Activated CD8-positive, alpha-beta memory T cell treated with anti-CD3 and anti-CD28 coated beads, Interleukin-2, amount 10 ng/mL, durations not matched to agents 7 days and 5 days (primary cell): ENCODE data around the gene CRACR2A. TPM values are rescaled to one million over a fixed set of nuclear protein-coding genes. Genes with fewer than 3 reads are reported as not detected.
A peak's percentile ranks its signal among the peaks of the same experiment; 100 is the strongest.

Source experiments
- ATAC-seq: fragments of 150-1000 bp; cut with Tn5 transposase; one replicate; pipeline ENCODE4 v1.10.0; 2021; ENCODE audit warnings: moderate library complexity
- CTCF ChIA-PET: fragments of 350-600 bp; sonication (Branson Sonifier 250); formaldehyde crosslinking; loops from one replicate; lab custom pipeline; 2021; ENCODE audit warnings: antibody characterized with exemption; lab: Charles Lee
- DNase-seq: peaks from one replicate; pipeline ENCODE4 v3.0.0-alpha.2; 2020
- H3K27ac Mint-ChIP-seq: one replicate; pipeline ENCODE4 v1.8.0; 2021; ENCODE audit warnings: mild to moderate bottlenecking, mixed read lengths
- H3K27me3 Mint-ChIP-seq: one replicate; pipeline ENCODE4 v1.8.0; 2021; ENCODE audit warnings: mixed read lengths
- H3K36me3 Mint-ChIP-seq: one replicate; pipeline ENCODE4 v1.8.0; 2021; ENCODE audit warnings: mild to moderate bottlenecking, mixed read lengths
- H3K4me1 Mint-ChIP-seq: one replicate; pipeline ENCODE4 v1.8.0; 2021; ENCODE audit warnings: mixed read lengths
- H3K4me3 Mint-ChIP-seq: one replicate; pipeline ENCODE4 v1.8.0; 2021; ENCODE audit warnings: mild to moderate bottlenecking, moderate library complexity, mixed read lengths
- H3K9me3 Mint-ChIP-seq: one replicate; pipeline ENCODE4 v1.8.0; 2022; ENCODE audit warnings: low read depth, mixed read lengths
- total RNA-seq, 2 experiments: library from RNA; stranded (reverse); gene quantifications; one replicate each; pipeline ENCODE4 v1.2.3, GENCODE V29; 2021

The CRACR2A gene
- total RNA-seq, 2 experiments from 2014 or later = 36.5 to 52.0 TPM

GRCh38 chr12:3712209-3712992 is 40.5 kb downstream of the CRACR2A start:
- Mint-ChIP-seq H3K27me3 (no peaks in the 10 kb centered on the region), H3K27ac (no peak overlapping the region), H3K4me3 (no peak overlapping the region), H3K9me3 (no peaks in the 10 kb centered on the region), H3K4me1 (peaks cover 6% of the 10 kb centered on the region), H3K36me3 (peaks cover 44% of the 10 kb centered on the region)
- no peak for ATAC-seq
- no peak for DNase-seq
- CTCF ChIA-PET = no interaction called here

GRCh38 chr12:3705354-3705675 is 47.6 kb downstream of the CRACR2A start:
- Mint-ChIP-seq H3K27ac (no peak overlapping the region), H3K4me3 (no peak overlapping the region), H3K9me3 (peaks cover 7% of the 10 kb centered on the region), H3K27me3 (no peaks in the 10 kb centered on the region), H3K36me3 (peaks cover 34% of the 10 kb centered on the region), H3K4me1 (peaks cover 15% of the 10 kb centered on the region)
- no peak for DNase-seq
- no peak for ATAC-seq
- CTCF ChIA-PET = interaction anchor here (1.7 kb wide), 1 partner anchor 39 kb away, joined by 4 read pairs; no protein-coding TSS in a partner anchor

DNA sequence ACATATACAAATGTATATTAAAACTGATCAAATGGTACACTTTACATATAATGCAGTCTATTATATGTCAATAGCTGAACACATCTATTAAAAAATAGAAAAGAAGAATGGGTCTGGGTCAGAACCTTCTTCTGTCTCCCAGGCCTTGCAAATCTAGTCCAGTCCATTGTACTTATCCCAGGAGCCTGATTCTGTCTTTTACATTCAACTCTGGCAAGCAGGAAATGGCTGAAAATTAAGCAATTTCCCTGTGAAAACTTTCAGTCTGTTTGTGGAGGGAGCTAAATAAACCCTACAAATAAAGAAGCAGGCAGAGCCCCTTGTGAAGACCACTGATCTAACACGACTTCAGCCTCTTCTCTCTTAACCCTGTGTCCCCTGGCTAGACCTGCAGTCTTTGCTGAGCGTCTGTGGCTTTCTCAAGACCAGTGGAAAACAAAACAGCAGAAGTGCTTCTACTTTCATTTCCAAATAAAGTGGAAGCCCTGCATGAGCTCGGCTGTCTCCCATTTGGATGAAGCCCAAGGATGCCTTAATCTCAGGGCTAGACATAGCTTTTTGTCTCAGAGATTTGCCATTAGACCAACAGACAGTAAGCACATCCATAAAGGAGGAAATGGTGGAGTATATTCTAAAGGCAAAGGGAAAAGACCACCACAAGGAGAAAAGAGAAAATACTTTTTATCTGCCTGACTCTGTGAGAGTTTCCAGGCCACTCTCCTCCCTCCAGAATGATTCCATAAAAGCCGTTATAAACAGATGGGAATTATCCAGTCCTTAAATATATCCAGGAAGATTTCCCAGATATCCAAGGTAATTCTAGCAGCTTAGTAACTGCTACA is 48.2 kb downstream of the CRACR2A start:
- DNase-seq (no peak), ATAC-seq (peak; percentile 61)
- Mint-ChIP-seq H3K9me3 (peaks cover 7% of the 10 kb centered on the region), H3K27me3 (no peaks in the 10 kb centered on the region), H3K4me1 (peaks cover 13% of the 10 kb centered on the region), H3K27ac (peak overlapping the region; percentile 38), H3K4me3 (peak overlapping the region; percentile 33), H3K36me3 (peaks cover 29% of the 10 kb centered on the region)
- CTCF ChIA-PET = interaction anchor here (1.7 kb wide), 1 partner anchor 39 kb away, joined by 4 read pairs; no protein-coding TSS in a partner anchor

DNA sequence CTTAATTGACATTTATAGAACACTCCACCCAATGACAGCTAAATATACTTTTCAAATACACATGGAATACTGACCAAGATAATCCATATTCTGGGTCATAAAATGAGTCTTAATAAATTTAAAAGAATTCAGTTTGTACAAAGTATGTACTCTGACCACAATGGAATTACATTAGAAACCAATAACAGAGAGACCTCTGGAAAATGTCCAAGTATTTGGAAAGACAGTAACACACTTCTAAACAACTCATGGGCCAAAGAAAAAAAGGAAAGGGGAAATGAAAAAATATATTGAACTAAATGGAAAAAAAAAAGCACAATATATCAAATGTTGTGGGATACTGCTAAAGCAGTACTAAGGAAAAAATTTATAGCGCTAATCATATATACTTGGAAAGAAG is 52.0 kb downstream of the CRACR2A start:
- Mint-ChIP-seq H3K27me3 (no peaks in the 10 kb centered on the region), H3K4me3 (no peak overlapping the region), H3K4me1 (peaks cover 13% of the 10 kb centered on the region), H3K36me3 (peaks cover 33% of the 10 kb centered on the region), H3K27ac (no peak overlapping the region), H3K9me3 (peaks cover 7% of the 10 kb centered on the region)
- ATAC-seq (no peak), DNase-seq (no peak)
- CTCF ChIA-PET = interaction anchor here (1.6 kb wide), 1 partner anchor 43 kb away, joined by 6 read pairs; no protein-coding TSS in a partner anchor

DNA sequence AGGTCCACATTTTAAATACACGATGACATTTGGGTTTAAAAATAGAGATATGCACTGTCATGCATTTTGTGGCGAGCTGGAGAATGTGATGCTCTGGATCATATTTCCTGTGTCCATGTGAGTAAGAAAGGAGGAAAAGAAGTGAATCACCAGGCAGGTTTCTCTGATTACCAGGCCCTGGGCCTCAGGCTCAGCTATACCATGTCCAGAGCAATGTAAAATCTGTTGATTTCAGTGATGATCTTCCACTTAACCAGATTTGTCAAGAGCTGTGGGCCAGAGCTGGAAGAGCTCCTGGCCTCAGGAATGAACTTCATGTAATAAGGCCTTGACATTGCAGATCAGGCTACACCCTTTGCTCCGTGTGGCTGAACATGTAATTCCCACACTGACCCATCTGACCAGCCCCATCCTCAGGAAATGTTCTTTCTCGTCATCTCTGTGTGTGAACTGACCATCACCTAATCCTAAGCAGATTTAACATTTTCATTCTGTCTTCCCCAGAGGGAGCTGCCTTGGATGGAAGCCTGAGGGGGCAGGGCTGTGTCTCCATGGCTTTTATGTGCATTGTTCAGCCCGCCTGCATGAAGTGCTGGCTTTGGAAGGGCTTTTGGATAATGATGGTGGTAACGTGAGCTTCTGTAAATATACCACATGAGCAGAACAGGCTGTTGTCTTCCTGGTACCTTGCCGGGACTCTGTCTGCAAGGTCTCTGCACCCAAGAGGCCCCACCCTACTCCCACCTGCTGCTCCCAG is 54.5 kb downstream of the CRACR2A start:
- CTCF ChIA-PET = interaction anchor here (2.1 kb wide), 1 partner anchor 9 kb away, joined by 5 read pairs; no protein-coding TSS in a partner anchor
- H3K27me3 Mint-ChIP-seq = no peaks in the 10 kb centered on the region
- H3K9me3 Mint-ChIP-seq = peaks cover under 1% of the 10 kb centered on the region
- no peak overlapping the region for H3K27ac Mint-ChIP-seq
- H3K36me3 Mint-ChIP-seq = peaks cover 37% of the 10 kb centered on the region
- DNase-seq = no peak
- no peak overlapping the region for H3K4me3 Mint-ChIP-seq
- ATAC-seq = no peak
- H3K4me1 Mint-ChIP-seq = peaks cover 2% of the 10 kb centered on the region

- Mint-ChIP-seq H3K27ac (no peak overlapping the region), H3K9me3 (no peaks in the 10 kb centered on the region), H3K27me3 (no peaks in the 10 kb centered on the region), H3K36me3 (peaks cover 38% of the 10 kb centered on the region), H3K4me1 (no peaks in the 10 kb centered on the region), H3K4me3 (no peak overlapping the region)
- DNase-seq (no peak), ATAC-seq (no peak)
- CTCF ChIA-PET = interaction anchor here (0.7 kb wide), 1 partner anchor 1160 kb away, joined by 3 read pairs; no protein-coding TSS in a partner anchor
Observed at GRCh38 chr12:3697311-3697870, 55.5 kb downstream of the CRACR2A start.

DNA sequence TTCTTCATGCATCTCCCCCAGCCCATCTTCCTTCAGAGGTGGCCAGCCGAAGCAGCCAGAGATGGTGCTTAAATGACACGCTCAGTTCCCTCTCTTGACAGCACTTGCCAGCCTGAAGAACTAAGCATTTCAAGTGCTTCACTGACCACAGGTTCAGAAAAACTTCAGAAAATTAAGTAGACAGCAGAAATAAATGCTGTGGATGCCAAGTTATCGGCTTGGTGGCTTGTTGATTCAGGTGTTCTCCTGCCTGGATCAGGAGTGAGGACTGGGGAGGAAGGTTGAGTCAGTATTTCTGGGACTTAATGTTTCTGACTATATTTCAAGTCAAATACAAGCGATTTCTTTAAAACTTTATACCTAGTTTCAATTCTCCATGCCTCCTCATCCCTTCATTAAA is 58.2 kb downstream of the CRACR2A start:
- peaks cover 4% of the 10 kb centered on the region for H3K9me3 Mint-ChIP-seq
- H3K36me3 Mint-ChIP-seq = peaks cover 61% of the 10 kb centered on the region
- H3K27ac Mint-ChIP-seq = no peak overlapping the region
- no peaks in the 10 kb centered on the region for H3K4me1 Mint-ChIP-seq
- DNase-seq (no peak), ATAC-seq (no peak)
- CTCF ChIA-PET = interaction anchor here (1.6 kb wide), 1 partner anchor 12 kb away, joined by 4 read pairs; no protein-coding TSS in a partner anchor
- no peaks in the 10 kb centered on the region for H3K27me3 Mint-ChIP-seq
- no peak overlapping the region for H3K4me3 Mint-ChIP-seq

DNA sequence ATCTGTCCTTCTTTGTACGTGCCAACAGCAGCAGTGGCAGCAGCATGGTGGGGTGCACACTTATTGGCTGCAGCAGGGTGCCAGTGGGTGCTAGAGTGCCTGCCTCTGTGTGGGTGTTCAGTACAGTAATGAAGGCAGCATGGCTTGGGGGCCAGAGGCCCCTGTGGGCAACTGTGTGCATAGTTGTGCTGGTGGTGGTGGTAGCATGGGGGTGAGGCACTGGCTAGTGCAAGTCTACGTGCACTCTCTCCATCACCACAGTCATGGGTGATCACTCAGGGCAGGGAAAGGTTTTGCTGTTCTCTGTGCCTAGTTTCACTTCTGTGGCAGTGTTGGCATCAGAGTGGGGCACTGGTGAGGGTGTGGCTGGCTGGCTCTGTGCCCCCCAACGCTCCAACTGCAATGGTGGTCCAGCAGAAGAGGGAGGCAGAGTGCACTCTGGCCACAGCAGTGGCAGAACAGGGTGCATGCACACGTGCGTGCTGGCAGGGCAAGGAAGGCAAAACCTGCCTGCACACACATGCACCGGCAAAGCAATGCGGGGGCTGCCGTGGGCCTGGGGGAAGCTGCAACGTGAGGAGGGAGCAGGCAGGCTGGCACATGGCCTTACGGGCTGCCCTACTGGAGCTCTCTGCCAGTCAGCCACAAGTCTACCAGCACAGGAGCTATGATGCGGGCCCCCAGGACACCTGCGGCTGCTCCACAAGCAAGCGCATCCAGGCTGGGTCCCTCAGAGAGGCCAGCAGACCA is 60.1 kb downstream of the CRACR2A start:
- CTCF ChIA-PET = no interaction called here
- no peaks in the 10 kb centered on the region for H3K4me1 Mint-ChIP-seq
- H3K9me3 Mint-ChIP-seq = peaks cover 4% of the 10 kb centered on the region
- peaks cover 71% of the 10 kb centered on the region for H3K36me3 Mint-ChIP-seq
- no peak for DNase-seq
- no peak overlapping the region for H3K27ac Mint-ChIP-seq
- no peak overlapping the region for H3K4me3 Mint-ChIP-seq
- H3K27me3 Mint-ChIP-seq = no peaks in the 10 kb centered on the region
- no peak for ATAC-seq

DNA sequence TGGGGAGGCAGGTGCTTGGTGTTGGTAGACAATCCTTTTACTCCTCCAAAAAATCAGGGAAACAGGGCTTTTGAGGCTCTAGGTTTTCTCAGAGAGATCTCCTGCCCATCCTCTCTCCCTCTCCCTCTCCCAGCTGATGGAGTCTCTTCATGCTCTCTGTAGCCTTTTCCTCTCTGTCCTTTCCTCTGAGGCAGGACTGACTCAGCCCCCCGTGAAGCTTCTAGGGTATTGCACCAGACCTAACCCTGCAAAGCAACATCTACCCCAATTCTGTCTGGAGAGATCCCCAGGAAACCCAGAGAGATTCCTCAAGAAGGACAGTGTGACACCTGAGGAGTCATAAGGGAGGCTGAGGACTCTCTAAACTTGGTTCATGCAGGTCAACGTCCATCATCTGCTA is 66.4 kb downstream of the CRACR2A start:
- H3K4me1 Mint-ChIP-seq = peaks cover 3% of the 10 kb centered on the region
- DNase-seq = no peak
- CTCF ChIA-PET = no interaction called here
- no peak overlapping the region for H3K27ac Mint-ChIP-seq
- H3K4me3 Mint-ChIP-seq = no peak overlapping the region
- ATAC-seq = no peak
- H3K36me3 Mint-ChIP-seq = peaks cover 35% of the 10 kb centered on the region
- peaks cover 2% of the 10 kb centered on the region for H3K9me3 Mint-ChIP-seq
- H3K27me3 Mint-ChIP-seq = no peaks in the 10 kb centered on the region

DNA sequence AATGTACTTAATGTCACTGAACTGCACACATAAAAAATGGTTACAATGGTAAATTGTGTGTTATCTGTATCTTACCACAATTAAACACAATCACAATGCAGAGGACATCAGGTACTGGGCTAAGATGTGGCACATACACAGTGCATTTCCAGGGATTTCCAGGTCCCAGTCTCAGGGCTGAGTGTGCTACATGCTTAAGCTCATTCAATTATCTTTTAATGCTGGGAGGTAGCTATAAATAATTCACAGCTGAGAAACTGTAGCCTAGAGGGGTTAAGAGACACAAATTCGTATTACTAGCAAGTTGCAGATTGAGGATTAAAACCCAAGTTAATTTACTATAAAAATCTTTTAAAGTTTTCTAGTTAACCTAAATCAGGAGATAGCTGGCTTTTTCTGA is 67.1 kb downstream of the CRACR2A start:
- no peak overlapping the region for H3K4me3 Mint-ChIP-seq
- CTCF ChIA-PET = no interaction called here
- no peak overlapping the region for H3K27ac Mint-ChIP-seq
- H3K36me3 Mint-ChIP-seq = peaks cover 29% of the 10 kb centered on the region
- peaks cover 3% of the 10 kb centered on the region for H3K4me1 Mint-ChIP-seq
- H3K9me3 Mint-ChIP-seq = peaks cover 2% of the 10 kb centered on the region
- DNase-seq (no peak), ATAC-seq (no peak)
- H3K27me3 Mint-ChIP-seq = no peaks in the 10 kb centered on the region

GRCh38 chr12:3684449-3685051 is 68.4 kb downstream of the CRACR2A start:
- DNase-seq (no peak), ATAC-seq (no peak)
- H3K4me1 Mint-ChIP-seq = peaks cover 3% of the 10 kb centered on the region
- no peaks in the 10 kb centered on the region for H3K27me3 Mint-ChIP-seq
- no peak overlapping the region for H3K27ac Mint-ChIP-seq
- no peak overlapping the region for H3K4me3 Mint-ChIP-seq
- peaks cover 17% of the 10 kb centered on the region for H3K36me3 Mint-ChIP-seq
- CTCF ChIA-PET = no interaction called here
- no peaks in the 10 kb centered on the region for H3K9me3 Mint-ChIP-seq

GRCh38 chr12:3683670-3684069 is 69.2 kb downstream of the CRACR2A start:
- ATAC-seq = no peak

More at GRCh38 chr12:3683670-3684069, 69.2 kb downstream of the CRACR2A start:
- peaks cover 3% of the 10 kb centered on the region for H3K4me1 Mint-ChIP-seq
- peak; percentile 33 for DNase-seq
- no peak overlapping the region for H3K27ac Mint-ChIP-seq
- peaks cover 15% of the 10 kb centered on the region for H3K36me3 Mint-ChIP-seq
- no peak overlapping the region for H3K4me3 Mint-ChIP-seq
- no peaks in the 10 kb centered on the region for H3K9me3 Mint-ChIP-seq
- no peaks in the 10 kb centered on the region for H3K27me3 Mint-ChIP-seq
- CTCF ChIA-PET = no interaction called here
